Globus pallidus (tissue), 1 donor: ENCODE measurements around the gene MGAT5B.
"Not testable (repeated sequence)": the region's sequence is repeated elsewhere in the genome, so short reads cannot be mapped to it uniquely, and the experiment has no call there.

Experiments
- DNase-seq: peaks from one replicate; pipeline ENCODE4 v3.0.0-alpha.2; 2015; ENCODE audit warnings: low spot score

MGAT5B gene

DNA sequence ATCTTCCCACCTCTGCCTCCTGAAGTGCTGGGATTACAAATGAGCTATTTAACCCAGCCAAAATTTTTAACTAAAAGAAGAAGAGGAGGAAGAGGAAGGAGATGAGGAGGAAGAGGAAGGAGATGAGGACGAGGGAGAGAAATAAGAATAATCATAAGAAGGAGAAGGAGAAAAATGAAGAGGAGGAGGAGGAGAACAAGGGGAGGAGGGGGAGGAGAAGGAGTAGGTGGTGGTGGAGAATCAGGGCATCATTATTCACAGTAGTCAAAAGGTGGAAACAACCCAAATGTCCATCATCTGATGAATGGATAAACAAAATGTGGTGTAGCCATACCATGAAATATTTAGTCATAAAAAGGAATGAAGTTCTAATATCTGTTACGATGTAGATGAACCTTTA is 21.2 kb upstream of the MGAT5B start:
- no peak for DNase-seq

DNA sequence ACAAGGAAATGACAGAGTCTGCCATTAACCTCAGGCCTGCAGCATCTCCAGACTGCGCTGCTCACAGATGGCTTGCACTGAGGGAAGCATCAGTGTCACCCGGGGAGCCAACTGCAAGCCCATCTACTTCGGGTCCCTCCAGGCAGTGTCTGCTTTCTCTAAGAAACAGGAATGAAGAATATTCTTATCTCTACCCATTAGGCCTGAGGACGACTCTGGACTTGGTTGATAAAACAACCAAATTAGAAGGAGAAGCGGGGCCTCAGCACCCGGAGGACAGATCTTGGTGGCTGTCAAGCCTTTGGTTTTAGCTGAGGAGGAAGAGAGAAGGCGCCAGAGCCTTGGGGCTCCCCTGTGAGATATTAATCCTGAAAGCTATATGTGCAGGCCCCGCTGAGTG is 19.5 kb upstream of the MGAT5B start:
- DNase-seq: no peak

DNA sequence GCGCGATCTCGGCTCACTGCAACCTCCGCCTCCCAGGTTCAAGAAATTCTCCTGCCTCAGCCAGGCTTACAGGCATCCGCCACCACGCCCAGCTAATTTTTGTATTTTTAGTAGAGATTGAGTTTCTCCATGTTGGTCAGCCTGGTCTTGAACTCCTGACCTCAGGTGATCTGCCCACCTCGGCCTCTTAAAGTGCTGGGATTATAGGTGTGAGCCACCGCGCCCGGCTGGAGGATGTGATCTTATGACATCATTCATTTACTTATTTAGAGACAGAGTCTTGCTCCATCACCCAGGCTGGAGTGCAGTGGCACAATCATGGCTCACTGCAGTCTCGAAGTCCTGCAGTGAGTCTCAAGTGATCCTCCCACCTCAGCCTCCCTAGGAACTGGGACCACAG is 19.0 kb upstream of the MGAT5B start:
- DNase-seq: not testable (repeated sequence)

DNA sequence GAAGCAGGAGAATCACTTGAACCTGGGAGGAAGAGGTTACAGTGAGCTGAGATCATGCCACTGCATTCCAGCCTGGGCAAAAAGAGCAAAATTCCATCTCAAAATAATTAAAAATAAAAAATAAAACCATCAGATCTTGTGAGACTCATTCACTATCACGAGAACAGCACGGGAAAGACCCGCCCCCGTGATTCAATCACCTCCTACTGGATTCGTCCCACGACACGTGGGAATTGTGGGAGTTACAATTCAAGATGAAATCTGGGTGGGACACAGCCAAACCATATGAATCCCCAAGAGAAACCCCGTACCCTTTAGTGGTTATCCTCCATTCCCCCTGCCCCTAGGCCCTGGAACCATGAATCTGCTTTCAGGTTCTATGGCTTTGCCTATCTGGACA is 15.4 kb upstream of the MGAT5B start:
- DNase-seq: no peak

DNA sequence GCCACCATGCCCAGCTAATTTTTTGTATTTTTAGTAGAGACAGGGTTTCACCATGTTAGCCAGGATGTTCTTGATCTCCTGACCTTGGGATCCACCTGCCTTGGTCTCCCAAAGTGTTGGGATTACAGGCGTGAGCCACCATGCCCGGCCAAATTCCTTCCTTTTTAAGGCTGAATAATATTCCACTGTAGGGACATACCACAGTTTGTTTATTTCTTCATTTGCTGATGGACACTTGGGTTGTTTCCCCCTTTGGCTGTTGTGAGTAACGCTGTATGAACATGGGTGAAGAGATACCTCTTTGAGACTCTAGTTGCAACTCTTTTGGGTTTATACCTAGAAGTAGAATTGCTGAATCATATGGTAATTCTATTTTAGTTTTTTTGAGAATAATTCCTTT is 13.1 kb upstream of the MGAT5B start:
- no peak for DNase-seq

DNA sequence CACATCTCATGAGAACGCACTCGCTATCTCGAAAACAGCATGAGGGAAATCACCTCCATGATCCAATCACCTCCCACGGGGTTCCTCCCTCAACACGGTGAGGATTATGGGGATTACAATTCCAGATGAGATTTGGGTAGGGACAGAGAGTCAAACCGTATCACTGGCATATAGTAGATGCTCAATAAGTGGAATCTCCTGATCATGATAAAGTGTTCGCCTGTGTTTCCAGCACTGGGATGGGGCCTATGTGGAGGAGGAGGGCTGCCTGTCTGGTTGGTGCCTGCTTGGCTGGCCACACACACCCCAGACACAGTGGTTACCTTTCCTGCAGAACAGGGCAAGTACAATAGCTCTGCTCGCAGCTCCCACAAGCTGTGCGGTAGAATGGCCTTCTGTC is 6.1 kb upstream of the MGAT5B start:
- DNase-seq: no peak

DNA sequence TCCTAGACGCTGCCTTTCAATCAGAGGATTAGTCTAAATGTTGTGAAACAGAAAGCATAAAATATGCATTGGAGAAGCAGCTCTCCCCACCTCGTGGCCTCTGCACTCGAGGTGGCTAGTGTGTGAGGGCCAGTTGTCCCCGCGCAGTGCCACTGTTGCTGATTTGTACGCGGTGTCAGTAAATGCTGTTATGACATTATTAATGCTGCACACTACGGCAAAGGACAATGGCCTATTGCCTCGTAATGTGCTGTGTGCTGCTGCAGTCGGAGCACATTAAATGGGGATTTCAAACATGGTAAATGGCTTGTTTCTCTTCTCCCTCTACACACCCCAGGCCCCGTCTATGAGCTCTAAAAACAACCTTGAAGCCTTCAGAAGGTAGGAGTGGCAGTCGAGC is 5.7 kb upstream of the MGAT5B start:
- DNase-seq: no peak

DNA sequence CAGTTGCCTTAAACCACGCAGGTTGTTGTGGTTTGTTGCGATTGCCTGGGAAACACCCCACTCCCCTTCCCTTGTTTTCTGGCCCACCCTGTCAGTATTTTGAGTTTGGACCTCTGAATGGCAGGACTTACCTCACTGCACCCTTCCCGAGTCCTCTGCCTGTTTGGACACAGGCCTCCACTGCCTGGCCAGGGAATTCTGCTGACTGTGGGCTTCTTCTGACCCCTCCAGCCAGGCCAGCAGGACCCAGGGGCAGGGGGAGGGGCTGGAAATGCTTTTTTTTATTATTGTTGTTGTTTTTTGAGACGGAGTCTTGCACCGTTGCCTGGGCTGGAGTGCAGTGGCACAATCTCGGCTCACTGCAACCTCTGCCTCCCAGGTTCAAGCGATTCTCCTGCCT is 4.2 kb upstream of the MGAT5B start:
- DNase-seq: no peak

DNA sequence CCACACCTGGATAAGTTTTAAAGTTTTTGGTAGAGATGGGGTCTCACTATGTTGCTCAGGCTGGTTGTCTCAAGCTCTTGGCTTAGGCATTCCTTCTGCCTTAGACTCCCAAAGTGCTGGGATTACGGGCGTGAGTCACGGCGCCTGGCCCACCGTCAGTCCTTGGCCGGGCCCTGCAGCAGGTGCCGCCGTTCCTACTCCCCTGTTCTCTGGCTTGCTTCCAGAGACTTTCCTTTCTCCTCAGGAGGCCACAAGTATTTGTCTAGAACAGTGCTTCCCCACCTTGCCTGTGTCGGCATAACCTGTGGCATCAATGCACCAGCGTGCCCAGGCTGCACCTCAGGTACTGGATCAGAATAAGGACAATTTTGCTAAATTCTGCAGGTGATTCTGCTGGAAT is 3.0 kb upstream of the MGAT5B start:
- no peak for DNase-seq

DNA sequence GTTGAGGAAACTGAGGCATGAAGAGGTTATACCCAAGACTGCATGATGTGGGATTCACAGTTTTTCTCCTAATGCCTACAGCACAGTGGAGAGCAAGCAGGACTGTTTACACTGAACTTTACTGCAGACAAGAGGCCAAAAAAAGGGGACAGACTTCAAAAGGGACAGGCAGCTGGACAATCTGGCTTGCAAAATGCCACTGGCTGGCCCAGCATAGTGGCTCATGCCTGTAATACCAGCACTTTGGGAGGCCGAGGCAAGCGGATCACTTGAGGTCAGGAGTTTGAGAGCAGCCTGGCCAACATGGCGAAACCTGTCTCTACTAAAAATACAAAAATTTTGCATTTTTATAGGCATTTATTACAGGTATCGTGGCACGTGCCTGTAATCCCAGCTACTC is 2.0 kb upstream of the MGAT5B start:
- no peak for DNase-seq

DNA sequence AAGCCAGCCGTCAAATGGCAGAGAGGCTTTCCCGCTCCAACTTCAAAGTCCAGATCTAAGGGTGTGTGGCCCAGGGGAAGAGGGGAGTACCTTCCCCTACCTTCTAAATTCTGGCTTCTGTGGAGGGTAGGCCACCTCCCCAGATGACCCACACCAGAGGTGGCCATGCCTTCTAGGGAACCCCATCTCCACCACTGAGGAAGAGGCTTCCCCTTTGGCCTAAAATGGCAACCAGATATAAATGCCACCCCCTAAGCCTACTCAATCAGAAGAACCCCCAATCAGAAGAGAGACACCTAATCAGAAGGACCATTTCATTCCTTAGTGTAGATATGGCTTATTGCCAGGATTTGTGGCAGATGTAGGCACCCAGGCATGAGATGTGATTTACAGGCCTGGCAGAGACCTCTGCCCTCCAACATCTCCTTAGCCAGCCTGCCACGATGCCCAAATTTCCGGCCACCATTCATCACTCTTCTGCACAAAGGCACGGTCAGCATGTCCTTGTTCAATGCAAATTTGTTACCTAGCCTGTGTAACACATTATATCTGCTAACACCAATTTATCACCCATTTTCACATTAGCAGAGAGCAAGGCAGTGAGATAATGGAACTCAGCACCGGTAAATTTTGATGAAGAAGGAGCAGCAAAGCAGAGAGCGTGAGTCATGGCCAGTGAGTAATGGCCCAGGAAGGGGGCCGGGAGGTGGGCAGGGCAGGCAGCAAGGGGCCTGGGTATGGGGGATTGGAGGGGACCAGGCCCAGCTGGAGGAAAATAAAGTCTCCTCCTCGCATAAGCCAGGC is 1.2 kb upstream of the MGAT5B start:
- DNase-seq: no peak

DNA sequence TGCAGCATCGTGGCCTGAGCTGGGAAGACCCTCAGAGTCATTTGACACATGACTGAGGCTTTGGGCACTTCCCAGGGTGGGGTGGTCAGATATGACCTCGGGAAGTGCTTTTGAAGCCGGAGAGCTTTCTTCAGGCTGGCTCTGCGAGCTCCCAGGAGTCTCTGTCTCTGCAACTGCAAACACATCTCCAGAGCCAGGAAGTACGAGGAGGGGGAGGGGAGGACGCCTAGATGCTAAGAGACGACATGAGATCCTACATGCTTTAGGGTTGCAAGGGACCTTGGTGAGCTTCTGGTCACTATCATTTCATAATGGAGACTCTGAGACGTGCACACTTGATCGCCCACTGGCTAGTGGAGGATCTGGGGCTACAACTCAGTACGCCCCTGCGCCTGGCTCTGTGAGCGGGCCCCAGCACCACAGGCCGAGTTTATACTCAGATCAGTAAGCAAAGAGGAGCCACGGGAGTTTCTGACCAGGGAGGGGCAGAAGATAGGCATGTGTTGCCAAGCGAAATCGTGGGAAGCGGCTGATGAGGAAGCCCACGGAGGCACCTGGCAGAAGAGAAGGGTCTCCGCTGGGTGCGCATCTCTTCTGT is 527 bp upstream of the MGAT5B start:
- DNase-seq: no peak

DNA sequence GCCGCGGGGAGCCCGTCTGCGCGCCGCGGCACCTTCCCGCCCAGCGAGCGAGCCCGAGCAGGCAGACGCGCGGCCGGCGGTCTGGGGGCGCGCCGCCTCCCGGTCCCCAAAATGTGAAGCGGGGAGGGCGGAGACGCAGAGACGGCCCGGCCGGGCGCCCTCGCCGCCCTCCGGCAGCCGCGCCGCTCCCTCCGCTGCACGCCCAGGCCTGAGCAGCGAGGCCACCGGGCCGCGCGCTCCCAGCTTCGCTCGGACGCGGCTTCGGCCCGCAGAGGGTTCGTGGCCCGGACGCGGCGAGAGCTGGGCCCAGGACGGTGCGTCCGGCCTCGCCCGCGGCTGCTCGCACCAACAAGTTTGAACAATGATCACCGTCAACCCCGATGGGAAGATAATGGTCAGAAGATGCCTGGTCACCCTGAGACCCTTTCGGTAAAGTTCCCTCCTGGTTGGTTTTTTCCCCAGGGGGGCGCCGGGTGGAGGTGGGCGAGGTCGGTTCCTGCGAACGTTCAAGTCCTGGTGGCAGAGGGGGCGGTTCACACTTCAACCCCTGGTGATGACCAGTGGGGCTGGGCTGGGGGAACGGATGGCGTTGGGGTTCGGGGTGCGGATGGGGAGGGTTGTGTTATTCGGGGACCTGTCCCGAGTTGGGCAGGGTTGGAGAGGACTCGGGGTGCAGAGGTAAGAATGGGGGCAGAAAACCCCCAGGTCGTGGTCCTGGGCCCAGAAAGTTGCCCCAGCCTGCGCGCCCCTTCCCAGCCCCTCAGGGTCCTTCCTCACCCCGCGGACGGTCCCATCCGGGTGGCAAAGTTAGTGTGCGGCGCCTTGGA is 678 bp downstream of the MGAT5B start:
- DNase-seq: no peak

DNA sequence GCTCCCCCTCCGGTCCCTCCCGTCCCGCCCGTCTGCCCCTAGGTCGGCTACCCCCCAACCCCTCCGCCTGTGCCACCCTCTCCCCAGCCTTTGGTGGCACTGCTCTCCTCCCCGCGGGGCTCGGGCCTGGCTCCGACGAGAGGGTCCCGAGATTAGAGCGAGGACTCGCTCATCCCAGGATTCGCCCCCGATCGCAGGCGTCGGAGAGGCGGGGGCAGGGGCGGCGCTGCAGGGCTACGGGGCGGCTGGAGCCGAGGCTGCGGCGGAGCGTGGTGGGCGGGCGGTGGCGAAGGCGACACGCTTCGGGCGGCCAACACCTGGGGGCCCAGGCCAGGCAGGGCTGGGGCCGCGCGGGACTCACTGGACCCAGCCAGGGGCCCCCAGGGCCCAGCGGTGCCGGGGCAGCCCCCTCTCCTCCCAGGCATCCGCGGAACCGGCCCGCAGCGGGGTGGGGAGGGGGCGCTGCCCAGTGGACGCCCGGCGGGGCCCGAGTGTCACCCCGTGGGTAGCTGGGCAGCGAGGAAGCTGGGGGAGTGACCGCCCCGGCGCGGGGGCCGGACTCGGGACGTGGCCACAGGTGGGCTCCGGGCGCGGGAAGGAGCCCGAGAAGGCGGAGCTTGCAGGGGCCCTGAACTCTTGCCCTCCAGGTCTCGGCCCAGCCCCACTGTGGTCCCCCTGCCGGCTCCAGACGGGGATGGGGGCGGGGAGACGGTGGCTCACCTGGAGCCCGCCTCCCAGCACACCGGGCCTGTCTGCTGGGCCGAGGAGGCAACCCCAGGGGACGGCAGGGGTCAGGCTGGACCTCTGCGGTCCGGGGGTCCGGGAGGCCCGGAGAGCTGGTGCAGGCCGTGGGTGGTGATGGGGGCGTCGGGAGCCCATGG is 1.5 kb downstream of the MGAT5B start:
- no peak for DNase-seq

DNA sequence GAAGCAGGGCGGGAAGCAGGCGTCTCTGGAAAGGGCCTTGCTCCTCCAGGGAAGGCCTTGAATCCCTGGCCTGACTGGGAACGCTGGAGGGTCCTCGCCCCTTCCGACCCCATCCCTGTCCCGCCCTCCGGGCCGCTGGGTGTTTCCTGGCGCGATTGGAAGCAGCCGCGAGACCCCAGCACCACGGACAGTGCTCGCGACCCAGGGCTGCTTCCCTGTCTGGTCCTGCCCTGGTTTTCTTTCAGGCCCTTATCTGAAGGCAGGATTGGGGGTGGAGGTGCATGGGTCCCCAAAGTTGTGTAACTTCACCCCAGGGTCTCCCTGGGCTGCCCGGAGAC is 2.1 kb downstream of the MGAT5B start:
- no peak for DNase-seq

DNA sequence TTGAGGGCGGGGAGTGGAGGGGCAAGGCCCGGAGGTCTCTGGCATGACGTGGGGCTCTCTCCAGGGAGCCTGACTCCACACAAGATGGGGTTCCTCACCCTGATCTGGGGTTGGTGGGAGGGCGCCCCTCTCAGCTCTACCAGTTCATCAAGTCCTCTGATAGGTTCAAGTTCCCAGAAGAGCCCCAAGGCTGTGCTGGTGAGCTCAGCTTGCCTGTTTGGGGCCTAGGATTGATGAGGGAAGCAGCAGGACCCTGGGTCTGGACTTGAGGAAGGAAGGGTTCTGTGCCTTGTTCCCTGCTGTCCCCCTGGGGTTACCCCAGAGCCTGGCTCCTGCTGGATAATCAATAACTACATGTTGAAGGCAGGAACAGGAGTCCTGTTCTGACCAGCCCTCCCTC is 3.5 kb downstream of the MGAT5B start:
- DNase-seq: no peak

DNA sequence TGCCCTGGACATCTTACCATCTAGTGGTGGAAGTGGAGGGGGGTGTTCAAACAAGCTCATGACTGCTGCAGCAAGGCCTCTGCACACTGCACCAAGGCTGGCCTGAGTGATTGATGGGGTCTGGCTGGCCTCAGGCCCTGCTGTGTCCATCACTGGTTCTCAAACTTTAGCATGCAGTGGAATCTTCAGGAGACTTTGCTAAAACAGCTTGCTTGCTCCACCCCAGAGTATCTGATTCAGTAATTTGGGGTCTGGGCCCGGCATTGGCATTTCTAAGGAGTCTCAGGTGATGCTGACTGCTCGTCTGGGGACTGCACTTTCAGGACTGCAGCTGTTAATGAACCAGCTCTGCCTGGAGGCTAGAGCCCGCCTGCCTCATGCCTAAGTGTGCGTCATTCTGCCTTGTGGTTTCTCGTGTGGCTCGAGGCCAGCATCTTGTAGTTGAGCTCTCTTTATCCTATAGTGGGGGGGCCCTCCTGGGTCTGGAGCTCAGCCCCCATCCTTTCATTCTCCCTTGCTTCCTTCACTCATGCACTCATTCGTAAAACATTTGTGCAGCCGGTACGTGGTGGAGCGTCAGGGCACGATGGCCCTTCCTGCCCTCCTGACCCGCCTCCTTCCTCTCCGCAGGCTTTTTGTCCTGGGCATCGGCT is 4.1 kb downstream of the MGAT5B start:
- DNase-seq: no peak

DNA sequence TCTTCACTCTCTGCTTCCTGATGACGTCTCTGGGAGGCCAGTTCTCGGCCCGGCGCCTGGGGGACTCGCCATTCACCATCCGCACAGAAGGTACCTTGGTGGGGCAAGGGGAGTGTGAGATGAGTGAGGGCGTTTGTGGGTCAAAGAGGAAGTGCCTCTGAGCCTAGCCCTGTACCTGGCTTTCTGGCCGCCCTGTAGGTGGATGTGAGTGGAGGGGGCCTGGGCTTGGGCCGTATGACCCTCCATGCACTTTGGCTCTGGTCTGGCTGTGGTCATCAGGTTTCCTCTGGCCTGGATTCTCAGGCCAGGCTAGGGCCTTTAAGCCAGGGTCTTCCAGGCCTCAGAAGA is 4.6 kb downstream of the MGAT5B start:
- DNase-seq: no peak

DNA sequence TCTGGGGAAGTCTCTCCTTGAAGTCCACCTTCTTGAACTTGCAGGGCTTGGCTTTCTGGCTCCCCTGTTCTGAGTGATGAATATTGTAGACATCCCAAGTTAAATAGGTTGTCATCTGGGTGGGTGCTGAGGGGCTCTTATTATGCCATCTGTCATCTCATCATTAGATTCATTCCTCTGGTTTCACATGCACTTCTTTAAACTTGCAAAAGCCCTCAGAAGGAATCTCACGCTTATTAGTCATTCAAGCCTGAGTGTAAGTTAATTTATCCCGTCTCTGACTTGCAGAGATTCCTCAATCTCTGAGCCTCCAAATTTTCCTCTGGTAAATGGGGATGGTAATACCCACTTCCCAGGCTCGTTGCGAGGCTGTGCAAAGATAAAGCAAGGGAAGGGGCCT is 5.7 kb downstream of the MGAT5B start:
- no peak for DNase-seq

DNA sequence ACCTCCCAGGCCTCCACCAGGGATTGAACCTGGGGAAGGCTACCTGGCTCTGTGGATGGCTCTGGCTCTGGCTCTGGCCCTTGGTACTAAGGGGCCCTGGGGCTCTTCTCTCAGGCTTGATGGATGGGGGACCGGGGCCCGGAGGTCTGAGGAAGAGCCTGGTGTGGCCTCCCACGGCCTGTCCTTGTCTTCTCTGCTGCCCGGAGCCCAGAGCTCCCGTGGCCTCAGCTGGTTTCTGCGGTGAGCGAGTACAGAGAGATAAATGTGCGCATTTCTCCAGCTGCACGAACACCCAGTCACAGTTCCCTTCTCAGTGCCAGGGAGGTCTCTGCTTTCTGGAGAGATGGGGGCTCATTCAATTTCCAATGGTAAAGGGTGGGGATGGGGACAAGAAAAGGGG is 9.2 kb downstream of the MGAT5B start:
- DNase-seq: no peak

DNA sequence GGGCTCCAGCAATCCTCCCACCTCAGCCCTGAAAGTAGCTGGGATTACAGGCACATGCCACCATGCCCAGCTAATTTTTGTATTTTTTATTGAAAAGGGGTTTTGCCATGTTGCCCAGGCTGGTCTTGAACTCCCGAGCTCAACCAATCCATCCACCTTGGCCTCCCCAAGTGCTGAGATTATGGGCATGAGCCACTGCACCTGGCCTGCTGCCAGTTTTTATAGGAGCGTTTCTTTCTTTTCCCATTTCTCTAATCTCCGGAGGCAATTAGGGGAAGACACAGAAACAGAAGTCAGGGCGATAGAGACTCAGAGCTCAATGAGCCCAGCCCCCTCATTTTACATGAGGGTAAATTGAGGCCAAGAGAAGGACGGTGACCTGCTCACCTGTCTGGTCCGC is 10.4 kb downstream of the MGAT5B start:
- no peak for DNase-seq

DNA sequence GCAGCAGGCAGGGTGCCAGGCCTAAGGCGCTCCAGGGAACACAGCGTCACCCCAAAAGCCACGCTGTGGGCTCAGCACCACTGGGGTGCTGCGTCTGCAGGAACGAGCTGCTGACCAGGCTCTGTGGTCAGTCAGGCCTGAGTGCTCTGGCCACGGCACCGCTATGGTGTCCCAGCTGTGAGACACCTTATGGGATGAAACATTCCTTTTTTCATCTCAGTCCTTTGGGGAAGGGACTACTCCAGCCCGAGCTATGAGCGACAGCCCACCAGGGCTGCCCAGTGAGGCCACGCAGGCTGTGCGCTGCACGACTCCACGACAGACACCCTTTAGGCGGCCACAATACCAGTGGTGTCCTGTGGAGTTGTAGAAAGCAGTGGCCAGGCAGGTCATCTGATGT is 11.1 kb downstream of the MGAT5B start:
- DNase-seq: no peak
